Suppressor macrophage treated with lipopolysaccharide for 1 hour (primary cell): ENCODE measurements around the gene SLC1A7.

ENCODE experiments used
- DNase-seq, 3 donors: peaks; one replicate each; pipeline ENCODE4 v3.0.0-alpha.2; 2020 to 2022

The SLC1A7 gene

DNA sequence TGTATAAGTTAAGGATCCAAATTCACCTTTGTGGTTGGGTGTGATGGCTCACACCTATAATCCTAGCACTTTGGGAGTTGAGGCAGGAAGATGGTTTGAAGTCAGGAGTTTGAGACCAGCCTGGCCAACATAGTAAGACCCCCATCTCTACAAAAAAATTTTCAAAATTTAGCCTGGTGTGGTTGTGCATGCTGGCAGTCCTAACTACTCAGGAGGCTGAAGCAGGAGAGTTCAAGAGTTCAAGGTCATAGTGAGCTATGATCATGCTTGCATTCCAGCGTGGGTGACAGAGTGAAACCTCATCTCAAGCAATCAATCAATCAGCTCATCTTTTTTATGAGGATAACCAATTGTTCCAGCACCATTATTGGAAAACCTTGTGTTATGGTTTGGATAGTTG, 16.5 kb upstream of the SLC1A7 start:
- no peak for DNase-seq

DNA sequence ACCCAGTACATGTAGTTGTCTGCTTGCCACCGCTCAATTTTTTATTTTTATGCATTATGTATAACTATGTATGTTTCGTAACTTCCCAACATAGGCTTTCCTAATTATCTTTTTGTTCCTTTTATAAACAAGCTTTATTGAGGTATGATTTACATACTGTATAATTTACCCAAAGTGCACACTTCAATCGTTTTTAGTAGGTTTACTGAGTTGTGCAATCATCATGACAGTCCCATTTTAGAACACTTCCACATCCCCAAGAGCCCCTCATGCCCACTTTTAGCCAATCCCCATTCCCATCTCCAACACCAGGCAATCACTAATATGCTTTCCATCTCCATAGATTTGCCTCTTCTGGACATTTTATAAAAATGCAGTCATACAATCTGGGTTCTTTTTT, 14.3 kb upstream of the SLC1A7 start:
- DNase-seq, result no peak

DNA sequence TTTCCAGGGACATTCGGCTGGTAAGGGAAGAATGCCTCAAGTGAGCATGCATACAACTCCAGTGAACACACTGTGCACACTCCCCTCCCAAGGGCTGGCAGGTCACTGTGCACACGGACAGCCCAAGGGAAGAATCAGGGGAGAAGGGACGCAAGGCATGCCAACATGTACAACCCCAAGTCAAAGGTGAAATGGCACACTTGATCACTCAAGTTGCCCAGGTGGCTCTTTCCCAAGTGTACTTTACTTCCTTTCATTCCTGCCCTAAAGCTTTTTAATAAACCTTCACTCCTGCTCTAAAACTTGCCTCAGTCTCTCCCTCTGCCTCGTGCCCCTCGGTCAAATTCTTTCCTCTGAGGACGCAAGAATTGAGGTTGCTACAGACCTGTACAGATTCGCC, 13.5 kb upstream of the SLC1A7 start:
- no peak for DNase-seq

DNA sequence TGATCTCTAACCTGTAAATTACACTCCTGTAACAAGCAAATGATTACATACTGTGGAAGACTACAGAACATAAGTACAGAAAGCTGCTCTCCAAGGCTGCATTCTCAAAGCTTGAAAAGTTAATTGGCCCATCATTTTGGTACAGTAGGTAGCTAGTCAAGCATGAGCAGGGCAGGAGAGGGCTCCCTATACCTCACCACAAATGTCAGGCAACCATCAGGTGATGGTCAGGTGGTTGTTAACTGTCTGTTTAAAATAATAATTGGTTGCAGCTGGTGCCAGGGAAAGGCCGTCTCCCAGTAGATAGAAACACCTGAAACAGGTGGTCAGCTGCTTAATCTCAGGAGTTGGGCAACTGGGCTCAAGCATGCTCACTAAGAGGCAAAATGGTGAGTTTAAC, 13.1 kb upstream of the SLC1A7 start:
- no peak for DNase-seq

DNA sequence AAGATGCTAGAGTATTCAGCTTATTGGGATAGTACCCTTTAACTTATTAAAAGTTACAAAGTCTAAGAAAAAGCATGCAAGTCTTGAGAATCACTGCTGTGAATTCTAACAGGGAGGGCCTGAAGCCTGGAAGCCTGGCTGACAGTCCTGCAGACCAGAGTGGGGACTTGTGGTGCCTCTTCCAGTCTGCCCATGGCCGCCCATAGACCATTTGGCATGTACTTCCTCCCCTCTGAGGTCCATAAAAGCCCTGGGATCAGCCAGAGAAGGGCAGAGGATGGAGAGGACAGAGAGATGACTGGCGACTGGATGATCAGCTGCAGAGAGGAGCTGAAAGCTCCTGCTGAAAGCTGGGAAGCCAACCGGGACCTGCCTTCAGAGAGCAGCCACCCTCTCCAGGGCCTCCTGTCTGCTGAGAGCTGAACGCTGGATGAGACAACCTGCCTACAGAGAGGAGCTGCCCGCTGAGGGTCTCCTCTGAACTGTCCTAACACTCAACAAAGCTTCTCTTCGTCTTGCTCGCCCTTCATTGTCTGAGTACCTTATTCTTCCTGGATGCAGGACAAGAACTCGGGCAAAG, 12.5 kb upstream of the SLC1A7 start:
- no peak for DNase-seq

DNA sequence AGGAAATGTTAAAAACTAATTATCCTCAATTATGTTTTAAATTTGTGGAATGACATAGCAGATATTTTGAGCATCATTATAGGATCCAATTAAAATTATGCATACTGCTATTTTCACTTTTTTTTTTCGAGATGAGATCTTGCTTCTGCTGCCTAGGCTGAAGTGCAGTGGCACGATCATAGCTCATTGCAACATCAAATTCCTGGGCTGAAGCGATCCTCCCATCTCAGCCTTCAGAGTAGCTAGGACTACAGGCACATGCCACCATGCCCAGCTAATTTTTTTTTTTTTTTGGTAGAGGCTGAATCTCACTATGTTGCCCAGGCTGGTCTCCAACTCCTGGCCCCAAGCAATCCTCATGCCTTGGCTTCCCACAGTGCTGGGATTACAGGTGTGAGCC, 11.3 kb upstream of the SLC1A7 start:
- DNase-seq, result no peak

DNA sequence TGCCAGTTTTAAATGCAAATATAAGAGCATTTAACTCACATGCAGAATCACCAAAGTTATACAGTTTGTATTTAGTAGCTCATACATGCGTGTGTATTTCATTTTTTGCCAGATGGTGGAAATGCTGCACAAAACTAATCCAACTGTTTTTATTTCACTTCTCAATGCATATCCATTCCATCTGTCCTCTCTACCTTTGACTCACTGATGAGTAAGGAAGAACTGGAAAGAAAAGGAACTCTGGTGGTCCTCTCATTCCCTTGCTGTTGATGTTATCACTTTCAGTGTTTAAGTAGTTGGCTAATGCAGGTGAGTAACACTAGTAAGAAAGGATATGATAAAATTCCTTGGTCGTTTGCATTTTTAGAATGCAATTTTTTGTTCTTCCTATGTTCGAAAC, 5.7 kb upstream of the SLC1A7 start:
- DNase-seq, result no peak

DNA sequence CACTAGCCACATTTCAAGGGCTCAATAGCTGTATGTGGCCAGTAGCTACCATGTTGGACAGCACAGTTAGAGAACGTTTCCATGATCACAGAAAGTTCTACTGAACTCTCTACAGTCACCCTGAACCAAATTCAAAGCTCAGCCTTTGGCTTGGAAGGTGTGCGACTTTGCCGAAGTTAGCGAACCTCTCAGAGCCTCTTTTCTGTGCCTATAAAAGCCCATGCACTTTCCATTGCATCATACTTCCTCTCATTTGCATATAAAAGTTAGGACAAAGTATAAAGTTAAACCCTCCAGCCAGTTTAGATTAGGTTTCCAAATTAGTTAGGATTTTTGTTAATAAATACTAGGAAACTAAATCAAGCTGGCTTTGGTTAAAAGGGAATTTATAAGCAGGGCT, 4.7 kb upstream of the SLC1A7 start:
- no peak for DNase-seq

DNA sequence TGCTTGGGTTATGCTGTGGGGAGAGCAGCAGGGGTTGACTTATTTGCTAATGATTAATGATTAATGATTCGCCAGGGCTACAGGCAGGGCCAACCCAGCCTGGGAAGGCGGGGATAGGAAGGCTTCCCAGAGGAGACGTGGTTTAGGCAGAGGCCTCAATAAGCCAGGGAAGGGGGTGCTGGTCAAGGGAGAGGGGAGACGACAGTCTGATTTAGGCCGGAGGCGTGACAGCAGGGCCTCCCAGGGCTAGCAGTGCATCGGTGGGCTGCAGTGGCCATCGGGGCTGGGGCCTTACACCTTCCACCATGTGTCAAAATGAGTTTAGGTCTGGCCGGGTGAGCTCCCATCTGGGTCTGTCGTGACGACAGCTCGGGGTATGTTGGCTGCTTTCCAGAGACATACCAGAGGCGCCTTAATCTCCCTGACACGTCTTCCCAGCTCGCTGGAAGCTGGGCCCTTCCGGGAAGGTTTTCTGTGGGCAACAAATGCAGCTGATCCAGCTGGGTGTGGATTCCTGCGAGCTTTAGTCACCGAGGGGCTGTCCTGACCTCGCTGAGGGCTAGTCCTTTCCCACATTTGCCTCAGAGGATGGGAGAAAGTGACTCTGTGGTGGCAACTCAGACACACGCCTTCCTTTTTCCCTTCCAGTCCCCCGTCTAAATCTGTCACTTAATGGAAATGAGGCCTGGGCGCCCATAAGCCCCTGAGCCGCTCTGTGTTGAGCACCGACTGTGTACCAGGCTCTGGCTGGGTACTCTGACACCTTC, 3.7 kb upstream of the SLC1A7 start:
- DNase-seq, result no peak

DNA sequence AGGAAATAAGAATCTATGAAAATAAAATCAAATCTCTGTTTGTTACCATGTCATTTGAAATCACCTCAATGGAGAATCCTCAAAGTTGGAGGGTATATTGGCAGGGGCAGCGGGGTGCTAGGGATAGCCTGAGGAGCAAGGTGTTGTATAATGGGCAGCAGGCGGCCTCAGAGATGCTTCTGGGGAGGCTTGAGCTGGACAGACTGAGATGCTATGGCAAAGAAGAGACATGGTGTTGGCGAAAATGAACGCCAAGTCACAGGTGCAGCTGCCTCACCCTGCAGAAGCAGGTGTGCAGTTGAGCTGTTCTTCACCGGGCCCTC, 3.1 kb upstream of the SLC1A7 start:
- DNase-seq, result no peak

DNA sequence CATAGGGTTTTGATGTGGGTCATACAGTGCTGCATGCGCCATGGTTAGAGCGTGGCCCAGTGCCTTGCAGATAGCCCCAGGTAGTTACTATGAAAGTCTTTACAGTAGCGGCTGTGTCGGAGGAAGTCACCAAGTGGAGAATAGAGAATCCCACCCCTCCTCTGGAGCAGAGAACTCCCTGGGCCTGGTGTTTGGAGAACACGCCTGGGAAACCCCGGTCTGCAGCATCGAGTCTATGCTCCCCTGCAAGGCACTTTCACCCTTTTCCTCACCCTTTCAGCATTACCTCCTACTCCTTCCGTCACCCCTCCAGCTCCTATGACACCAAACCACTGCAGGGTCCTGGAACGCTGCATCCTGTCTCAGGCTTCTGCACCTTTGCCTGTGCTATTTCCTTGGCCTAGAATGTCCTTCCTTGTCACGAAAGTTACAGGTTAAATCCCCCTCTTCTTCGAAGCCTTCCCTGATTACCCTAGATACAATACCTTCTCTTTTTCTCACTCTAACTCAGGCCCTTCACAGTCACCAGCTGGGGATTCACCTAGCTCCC, 2.7 kb upstream of the SLC1A7 start:
- no peak for DNase-seq

DNA sequence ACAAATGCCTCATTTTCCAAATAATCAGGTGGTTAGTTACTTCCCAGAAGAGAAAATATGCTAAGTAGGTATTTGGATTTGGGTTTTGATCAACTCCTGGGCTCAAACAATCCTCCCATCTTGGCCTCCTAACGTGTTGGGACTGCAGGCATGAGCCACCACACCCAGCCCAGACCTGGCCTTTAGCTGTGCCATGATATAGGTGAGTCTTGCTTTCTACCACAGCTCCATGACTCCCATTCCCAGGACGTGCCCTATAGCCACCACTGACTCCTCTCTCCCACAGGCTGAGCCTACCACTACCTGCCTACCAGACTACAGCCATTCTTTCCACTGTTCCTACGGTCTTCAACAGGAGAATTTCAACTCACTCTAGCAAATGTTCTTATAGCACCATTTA, 1.8 kb upstream of the SLC1A7 start:
- no peak for DNase-seq

DNA sequence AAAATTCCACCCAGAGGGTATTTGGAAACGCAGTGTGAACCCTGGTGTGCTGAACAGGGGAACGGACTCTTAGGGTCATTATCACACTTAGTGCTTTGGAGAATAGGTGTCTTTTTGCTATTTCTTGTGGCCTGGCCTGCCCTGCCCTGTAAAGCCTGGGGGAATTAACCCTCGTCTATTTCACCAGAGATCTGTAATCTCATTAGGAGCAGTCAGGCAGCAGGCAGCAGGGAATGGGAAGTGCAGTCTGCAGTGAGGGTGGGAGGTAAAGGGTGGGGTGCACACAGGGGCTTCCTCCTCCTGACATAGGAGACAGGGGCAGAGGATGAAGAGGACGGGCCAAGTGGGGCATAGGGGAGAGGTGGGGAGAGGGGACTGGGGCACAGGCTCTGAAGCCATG, 1.1 kb upstream of the SLC1A7 start:
- no peak for DNase-seq

DNA sequence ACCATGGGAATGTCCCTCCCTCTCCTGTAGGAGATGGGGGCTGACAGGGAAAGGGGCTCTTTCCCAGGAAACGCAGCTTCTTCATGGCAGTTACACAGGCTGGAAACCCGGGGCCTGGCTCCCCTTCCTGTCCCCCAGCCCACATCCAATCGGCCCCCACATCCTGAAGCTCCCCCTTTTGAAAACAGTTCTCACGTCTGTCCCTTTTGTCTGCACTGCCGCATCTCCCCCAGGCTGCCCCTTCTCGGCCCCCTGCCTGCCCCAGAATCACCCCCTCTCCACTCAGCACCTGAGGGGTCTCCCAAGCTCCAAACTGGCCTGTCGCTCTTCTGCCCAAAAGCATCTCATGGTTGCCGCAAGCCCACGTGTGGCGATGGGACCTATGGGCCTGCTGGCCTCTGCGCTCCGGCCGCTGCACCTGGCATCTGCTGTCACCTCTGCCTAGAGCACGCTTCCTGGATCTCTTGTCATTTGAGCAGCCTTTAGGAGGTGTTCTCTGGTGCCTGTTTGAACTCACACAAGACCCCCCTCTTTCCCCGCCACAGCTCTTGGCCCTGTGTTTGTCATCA, 867 bp downstream of the SLC1A7 start:
- no peak for DNase-seq

DNA sequence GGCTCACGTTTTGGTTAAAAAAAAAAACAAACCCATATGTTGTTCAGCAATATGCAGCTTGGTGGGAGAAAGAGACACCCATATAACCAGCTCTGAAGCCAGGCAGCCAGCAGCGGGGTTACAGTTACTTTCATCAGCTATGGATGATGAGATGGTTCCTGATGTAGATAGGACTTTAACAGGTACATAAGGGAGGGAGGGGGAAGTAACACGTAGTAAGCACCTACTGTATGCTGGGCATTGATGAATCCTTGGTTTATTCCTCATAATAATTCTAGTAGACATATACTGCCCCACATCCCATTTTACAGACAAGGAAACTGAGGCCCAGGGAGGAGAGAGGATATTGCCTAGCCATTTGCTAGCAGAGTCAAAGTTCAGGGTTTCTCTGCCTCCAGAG, 2.0 kb downstream of the SLC1A7 start:
- no peak for DNase-seq

DNA sequence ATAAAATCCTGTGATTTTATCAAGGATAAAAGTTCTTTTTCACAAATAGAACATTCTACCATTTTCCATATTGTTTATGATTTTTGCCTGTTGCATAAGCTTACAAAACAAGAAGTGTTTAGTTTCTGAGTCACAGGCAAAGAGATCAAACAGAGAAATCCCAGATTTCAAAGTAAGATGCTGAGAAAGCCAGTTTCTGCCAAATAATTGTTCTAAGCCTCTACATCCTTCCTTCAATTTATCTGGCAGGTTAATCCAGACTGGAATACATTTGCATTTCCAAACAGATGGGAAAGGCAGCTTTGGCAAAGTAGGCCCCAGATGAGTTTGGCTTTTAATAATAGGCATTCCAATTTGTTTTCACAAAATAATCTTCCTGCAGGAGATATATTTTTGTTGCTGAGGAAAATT, 2.5 kb downstream of the SLC1A7 start:
- DNase-seq, result peak in 2 of 3 donors; percentile 33 to 53

DNA sequence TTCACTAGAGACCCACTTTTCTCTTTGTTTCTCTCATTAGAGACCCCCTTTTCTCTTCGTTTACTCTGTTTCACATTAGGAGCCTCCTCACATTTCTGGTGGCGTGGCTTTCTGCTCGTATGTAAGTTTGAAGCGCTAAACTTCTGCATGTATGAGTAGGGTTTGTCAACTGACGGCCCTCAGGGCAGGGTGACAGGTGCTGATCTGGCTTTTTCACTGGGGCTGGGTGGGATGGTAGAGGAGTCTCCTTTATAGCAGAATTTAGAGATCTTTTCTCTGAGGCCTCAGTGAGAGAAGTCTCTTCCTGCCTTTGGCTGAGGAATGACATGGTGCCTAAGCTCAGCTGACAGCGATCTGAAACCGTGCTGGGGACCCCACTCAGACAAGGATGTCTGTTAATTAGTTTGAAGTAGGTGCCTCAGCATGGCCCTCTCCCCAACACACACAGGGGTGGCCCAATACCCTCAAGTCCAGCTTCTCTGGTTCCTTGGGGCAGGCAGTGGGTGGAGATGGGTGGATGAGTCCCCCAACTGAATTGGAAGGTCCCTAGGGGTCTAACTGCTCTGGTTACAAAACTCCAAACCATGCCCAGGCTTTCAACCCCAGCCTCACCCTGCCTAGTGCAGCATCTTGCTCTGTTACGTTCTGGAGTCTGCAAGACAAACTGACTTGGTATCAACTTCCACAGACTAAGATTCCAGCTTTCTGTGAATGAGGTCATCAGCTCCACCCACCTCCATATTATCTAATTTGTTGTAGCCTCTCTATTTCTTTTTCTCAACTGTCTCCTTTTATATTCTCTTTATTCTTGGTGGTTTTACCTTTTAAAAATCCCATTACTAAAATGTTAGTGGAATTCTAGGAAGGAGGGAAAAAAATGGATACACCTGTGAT, 3.2 kb downstream of the SLC1A7 start:
- DNase-seq, result no peak

DNA sequence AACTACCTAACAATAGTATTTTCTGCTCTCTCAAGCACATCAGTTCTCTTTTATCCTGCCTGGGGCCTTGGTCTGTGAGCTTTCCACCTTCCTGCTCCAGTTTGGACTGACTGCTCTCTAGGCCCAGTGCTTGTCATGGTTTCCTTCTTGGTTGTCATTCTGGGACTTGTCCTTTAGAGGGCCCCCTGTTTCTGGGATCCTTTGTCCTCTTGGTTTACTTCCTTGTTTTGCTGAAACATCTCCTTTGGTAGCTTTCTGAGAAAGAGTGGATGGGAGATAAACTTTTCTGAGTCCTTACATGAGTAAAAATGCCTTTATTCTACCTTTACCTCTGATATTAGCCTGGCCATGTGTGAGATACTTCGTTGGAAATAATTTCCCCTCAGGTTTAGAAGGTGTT, 4.7 kb downstream of the SLC1A7 start:
- no peak for DNase-seq

DNA sequence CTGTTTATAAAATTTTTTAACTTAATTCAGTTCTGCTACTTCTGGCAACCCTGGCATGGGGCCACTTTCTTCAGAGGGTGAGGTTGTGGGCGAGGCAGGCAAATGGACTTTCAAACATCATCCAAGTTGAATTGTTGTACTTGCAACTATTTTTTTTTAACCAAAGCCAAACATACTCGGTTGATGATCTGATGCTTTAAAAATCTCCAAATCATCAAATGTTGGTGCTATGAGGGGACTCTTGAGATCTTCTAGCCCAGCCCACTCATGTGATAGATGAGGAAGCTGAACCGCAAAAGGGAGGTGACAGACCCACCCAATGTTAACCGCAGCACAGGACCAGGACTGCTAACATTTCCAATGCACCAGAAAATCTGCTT, 6.7 kb downstream of the SLC1A7 start:
- DNase-seq, result no peak

DNA sequence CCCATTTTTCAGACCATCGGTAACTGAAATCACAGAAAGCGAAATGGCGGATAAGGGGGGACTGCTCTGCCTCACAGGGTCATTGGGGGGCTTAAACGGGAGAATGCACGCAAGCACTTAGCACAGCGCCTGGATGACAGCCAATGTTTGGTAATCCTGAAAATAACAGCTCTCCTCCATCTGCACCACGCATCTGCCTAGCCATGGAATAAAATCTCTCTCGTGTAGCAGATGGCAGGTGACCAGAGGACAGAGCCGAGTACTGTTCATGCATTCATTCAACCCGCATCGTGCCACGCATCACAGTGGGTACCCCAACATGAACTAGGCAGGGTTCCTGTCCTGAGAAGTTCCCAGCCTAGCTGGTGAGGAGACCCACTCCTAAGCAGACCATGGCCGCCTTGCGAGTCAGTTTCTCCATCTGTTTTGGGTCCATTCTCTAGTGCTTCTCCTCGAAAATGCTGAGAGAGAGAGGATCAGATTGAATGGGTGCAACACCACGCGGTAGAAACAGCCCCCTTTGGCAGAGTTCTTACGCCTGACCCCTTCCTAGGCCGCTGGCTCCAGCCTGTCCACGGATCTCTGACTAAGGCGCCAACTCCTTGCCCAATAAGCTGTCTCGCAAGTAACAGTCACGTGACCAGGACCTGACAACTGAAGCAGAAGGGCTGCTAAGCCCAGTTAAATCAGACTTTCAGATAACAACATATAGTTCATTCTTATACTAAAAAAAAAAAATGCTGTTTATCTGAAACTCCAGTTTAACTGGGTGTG, 7.3 kb downstream of the SLC1A7 start:
- no peak for DNase-seq

DNA sequence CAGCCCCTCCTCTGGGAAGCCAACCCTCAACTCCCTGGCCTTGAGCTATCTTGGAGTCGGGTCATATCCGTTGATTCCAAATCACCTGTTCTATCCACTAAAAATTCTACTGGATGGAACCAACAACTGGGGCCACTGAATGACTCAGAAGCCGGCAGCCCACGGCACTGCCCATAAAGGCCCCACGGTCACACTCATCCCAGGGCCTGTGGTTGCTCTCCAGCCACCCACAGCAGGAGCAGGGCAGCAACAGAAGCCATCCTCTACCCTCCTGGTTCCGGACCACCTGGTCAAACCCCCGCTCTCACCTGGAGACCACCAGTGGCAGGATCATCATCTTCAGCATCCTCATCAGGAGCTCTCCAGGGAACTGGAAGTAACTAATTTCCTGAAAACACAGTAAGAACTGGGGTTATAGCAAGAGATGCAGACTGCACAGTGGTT, 8.4 kb downstream of the SLC1A7 start:
- DNase-seq, result no peak

DNA sequence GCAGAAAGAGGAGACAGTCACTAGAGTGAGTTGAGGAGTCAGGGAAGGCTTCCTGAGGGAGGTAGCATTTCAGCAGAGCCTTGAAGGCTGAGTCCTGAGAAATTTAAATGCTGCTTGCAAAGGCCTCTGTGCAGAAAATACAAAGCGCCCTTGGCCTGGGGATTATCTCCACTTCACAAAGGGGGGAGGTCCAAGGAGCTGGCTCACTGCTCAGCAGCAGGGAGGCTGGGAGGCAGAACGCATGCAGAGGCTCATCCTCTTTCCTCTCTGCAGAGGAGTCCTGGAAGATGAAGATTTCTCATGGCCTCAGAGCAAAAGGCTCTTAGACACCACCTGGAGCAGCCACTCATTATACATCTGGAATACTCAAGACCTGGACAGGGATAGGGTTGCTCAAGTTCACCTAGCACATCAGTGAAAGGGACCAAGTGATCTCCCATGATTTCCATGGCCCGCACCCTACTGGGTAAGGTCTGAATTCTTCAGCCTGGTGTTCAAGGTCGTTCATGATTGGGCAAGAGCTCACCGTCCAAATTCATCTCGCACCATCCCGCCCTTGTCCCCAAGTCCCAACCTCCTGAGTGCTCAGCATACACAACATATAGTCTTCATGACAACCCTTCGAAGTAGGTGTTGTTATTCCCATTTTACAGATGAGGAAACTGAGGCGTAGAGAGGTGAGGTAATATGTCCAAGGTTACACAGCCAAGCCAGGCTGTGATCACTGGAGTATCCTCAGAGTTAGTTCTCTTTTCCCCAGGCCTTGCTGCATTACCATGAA, 9.0 kb downstream of the SLC1A7 start:
- DNase-seq, result no peak
